ENCODE results near the gene PLEKHG2.

GRCh38 chr19:39407410-39407659, 5.1 kb upstream of the PLEKHG2 start:
- TF ChIP-seq CTCF (conservative IDR thresholded peaks at IDR 0.05; ENCODE audit: low read length) (no peak), EZH2phosphoT487 (IDR thresholded peaks at IDR 0.05; ENCODE audit: borderline replicate concordance) (no peak)

Data from Loucy (cell line).